ENCODE measurements around the gene GTF2H1.
"Not testable (repeated sequence)": the region's sequence is repeated elsewhere in the genome, so short reads cannot be mapped to it uniquely, and the experiment has no call there.

GTF2H1 gene

DNA sequence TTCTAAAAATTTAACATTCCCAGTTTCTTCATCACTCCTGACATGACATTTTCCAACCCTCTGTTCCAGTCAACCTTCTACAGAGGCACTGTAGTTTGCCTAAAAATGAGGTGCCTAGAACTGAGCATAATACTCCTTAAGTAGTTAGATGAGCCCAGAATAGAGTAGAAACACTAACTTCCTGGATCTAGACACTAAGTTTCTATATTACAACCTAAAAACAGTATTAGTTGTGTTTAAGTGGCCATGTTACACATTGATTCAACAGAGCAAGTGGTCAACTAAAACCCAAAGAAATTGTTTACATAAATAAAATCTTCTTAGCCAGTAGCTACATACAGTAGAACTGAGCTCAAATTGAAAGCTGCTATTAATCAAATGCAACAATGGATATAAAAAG, 1.8 kb upstream of the GTF2H1 start:
- DNase-seq: no peak

DNA sequence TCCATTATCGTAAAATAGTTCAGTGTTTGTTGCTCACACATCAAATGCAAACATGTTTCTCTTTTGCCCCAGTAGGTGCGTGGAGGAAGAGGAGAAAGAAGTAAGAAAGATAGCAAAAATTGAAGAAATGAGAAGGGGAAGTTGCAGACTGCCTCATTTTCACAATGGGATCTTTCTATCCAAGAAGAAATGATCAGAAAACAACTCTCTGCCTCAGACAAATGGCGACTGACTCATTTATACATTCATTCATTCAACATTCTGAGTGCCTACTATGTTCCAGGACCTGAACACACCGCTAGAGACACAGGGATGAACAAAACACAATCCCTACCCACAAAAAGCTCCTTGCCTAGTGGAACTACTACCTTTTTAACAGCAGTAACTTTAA, 794 bp upstream of the GTF2H1 start:
- no peak for DNase-seq

DNA sequence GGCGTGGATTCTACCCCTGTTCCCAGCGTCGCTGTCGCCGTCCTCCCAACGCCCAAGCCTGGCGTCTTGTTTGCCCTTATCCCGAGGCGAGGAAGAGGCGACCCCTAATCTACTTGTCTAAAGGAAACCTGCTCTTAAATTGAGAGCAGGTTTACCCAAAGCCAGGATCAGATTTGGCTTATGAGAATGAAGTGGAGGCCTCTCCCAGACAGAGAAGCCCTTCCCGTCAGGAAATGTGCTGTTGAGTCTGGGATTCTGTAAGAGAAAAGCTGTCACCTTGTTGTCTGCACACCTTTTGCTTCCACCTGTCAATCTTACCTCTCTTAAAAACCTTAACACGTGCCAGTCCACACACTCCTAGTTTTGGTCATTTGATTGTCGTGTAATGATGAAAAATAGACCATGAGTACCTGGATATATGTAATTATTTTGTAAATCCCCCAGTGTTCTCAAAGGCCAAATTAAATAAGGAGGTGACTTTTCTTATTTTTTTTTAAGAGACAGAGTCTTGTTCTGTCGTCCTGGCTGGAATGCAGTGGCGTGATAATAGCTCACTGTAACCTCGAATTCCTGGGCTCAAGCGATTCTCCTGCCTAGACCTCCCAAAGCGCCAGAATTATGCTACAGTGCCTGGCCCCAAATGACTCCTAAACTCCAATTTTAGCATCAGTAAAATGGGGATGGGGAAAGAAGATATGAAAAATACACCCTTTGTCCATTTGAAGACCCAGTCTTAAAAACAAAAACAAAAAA, 627 bp downstream of the GTF2H1 start:
- DNase-seq: no peak

DNA sequence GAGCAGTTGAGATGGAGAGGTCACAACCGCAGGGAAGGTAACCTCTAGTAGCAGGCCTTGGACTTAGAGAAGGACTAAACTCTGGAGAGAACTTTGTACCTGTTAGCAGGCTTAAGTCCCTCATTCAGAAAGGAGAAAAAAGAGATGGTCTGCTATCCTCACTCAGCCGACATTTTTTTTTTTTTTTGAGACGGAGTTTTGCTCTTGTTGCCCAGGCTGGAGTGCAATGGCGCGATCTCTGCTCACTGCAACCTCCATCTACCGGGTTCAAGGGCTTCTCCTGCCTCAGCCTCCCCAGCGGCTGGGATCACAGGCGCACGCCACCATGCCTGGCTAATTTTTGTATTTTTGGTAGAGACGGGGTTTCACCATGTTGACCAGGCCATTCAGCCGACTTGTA, 1.5 kb downstream of the GTF2H1 start:
- DNase-seq: not testable (repeated sequence)

DNA sequence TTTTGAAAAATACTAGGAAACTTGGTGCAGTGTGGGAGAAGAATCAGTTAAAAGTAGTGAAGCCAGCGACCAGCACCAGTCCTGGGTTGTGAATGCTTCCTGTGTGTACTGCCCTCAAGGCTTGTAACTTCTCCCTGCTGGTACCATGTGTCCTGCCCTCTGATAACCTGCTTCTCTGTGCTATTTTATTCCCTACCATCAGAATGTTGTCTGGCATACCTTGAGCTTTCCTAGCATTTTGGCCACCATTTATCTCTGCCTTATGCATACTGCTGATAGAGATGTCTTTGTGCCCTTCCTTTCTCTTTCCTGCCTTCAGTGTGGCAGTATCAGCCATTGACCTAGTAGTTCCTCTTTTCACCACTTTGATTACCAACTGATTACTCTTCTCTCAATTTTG, 2.0 kb downstream of the GTF2H1 start:
- no peak for DNase-seq

DNA sequence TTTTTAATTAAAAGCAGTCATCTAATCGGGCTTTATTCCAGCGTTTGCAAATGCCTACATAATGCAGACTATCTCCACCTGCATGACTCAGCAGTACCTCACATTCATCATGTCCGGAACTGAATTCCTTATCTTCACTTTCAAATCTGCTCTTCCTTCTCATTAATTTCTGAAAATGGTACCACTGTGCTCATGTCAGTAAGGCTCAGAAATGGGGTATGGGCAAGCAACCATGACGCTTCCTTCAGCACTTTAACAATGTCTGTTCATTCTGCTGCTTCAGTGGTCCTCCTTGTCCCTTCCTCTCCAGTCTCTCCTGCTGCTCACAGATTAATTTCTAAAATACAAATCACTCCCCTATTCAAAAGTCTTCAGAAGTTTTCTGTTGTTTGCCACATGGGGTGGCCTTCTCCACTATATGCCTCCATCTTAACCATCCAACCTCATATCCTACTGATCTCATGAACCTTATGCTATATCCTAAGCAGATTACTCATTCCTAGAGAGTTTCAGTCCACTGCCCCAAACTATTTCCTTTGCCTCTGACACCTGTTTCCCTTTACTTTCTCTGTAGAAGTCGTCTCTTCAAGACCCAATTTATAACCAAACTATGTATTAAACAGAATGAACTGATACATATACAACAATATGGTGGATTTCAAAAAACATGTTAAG, 7.0 kb downstream of the GTF2H1 start:
- DNase-seq: no peak

DNA sequence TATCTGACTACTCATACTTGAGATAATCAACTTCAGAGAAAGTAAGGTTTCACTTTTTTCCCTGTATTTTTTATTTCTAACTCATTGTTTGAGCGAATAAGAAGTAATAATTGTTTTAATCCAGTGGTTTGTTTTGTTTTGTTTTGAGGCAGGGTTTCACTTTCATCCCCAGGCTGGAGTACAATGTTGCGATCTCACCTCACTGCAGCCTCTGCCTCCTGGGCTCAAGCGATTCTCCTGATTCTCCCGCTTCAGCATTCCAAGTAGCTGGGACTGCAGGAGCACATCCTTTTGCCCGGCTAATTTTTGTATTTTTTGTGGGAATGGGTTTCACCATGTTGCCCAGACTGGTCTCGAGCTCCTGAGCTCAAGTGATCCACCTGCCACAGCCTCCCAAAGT, 8.6 kb downstream of the GTF2H1 start:
- no peak for DNase-seq

DNA sequence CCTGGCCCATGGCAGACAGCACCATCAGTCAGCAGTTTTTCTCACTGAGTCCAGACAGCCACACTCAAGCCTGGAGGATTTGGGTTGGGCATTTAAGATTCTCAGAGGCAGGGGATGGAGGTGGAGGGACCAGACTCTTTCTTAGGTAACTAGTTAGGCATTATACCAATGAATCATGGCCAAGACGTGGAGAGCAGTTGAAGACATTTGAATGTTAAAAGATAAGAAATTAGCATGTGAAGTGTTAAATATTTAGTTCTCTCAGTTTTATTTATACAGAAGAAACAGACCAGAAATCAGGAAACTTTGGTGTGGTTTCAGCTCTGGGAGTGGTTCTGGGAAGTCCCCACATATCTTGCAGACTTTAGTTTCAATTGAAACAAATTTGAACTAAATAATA, 9.9 kb downstream of the GTF2H1 start:
- no peak for DNase-seq

DNA sequence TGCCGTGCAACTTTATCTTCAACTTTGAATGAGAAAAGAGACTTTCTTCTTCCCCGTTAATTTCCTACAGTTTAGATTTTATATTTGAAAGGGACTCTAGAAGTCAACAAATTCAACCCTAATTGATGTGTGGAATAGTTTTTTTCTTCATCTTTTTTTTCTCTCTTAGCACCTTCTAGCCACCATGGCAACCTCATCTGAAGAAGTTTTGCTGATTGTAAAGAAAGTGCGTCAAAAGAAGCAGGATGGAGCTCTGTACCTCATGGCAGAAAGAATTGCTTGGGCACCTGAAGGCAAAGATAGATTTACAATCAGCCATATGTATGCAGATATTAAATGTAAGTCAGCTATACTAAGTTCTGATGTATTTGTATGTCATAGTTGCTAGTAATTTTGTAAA, 10.5 kb downstream of the GTF2H1 start:
- DNase-seq: no peak

DNA sequence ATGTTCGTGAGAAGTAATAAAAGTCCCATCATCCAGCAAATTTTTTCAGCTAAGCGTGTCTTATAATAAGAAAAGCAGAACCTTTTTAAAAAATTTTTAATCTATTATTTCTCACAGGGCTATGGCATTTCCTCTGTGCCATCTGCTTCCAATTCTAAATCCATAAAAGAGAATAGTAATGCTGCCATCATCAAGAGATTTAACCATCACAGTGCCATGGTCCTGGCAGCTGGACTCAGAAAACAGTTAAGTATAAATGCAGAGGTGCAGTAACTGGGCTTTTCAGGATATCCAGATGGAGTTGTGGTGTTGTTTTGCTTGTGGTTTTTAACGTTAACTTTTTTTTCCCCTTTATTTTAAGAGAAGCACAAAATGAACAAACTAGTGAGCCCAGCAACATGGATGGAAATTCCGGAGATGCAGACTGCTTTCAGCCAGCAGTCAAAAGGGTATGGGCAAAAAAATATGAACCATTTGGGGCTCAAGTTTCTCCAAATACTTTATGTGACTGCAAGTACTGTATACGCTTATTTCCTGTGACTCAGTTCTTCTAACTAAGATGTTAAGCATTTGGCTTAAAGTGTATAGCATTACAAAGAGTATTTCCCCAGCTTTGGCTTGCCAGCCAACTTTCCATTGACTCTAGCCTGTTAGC, 25.2 kb downstream of the GTF2H1 start:
- no peak for DNase-seq

DNA sequence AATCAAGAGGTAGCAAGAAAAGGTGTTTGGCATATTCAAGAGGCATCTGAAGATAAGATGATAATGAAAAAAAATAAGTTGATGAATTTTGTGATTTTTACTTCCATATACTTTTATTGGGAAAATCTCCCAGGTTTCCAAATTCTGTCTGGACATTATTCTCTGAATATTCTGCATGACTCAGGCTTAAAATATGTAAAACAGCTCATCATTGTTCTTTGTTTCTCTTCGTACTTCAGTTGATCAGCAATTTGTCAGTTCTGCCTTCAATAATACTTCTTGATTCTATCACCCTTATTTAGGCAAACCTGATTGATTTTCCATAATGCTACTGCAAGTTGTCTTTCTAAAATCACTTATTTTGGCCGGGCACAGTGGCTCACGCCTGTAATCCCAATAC, 30.2 kb downstream of the GTF2H1 start:
- no peak for DNase-seq

DNA sequence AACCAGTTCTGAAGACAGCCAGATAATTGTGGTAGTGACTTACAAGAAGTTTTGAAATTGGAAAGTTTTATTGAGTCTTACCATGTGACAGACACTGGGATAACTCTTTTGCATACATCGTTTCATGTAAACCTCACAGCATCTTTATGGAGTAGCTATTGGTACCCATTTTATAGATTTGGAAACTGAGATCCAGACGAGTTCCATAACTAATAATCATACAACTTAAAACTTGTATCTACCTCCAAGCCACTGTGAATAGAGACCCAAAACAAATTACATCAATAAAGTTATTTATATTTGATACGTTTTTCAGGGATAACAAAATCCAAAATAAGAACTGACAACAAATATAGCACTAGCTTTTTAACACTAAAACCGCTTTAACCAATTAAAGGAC, 36.3 kb downstream of the GTF2H1 start:
- DNase-seq: no peak

DNA sequence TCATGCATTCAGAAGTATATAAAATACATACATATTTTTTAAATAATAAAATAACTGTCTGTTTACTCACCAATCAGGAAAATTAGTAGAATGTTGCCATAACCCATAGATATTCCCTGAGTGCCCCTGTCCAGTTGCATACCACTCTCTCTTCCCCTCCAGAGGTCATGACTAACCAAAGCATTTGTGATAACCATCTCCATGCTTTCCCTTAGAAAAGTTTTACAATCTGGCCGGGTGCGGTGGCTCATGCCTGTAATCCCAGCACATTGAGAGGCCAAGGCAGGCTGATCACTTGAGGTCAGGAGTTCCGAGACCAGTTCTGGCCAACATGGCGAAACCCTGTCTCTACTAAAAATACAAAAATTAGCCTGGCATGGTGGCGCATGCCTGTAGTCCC, 38.8 kb downstream of the GTF2H1 start:
- DNase-seq: no peak

DNA sequence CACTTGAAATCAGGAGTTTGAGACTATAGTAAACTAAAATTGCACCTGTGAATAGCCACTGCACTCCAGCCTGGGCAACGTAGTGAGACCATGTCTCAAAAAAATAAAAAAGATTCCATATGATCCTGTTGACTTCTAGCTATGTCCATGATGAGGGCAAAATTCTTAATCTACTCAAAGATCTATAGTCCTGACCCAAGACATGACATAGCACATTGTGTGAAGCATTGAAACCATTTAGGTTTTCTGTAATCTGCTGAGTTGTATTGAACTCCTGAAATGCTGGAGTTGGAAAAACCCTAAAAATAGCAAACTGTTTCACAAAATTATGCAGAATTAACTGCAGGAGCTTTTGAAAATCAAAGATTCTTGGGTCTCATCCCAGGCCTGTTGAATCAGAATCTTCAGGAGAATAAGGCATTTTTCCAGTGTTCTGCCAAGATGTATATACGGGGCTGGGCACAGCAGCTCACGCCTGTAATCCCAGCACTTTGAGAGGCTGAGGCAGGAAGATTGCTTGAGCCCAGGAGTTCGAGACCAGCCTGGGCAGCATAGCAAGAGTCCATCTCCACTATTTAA, 42.2 kb downstream of the GTF2H1 start:
- no peak for DNase-seq

DNA sequence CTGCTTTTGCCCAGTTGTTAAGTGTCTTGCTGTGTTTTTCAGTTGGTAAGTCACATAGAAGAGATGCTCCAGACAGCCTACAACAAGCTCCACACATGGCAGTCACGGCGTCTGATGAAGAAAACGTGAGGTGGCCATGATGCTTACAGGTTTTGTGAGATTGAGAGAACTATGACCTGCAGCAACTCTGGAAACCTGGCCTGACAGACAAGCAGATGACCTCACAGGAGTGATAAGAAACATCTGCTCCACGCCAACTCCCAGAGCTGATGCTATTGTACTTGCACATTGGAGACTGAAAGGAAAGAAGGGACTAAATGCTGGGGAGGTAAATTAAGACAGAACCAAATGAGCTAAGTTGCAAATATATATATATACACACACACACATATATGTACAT, 43.4 kb downstream of the GTF2H1 start:
- no peak for DNase-seq

DNA sequence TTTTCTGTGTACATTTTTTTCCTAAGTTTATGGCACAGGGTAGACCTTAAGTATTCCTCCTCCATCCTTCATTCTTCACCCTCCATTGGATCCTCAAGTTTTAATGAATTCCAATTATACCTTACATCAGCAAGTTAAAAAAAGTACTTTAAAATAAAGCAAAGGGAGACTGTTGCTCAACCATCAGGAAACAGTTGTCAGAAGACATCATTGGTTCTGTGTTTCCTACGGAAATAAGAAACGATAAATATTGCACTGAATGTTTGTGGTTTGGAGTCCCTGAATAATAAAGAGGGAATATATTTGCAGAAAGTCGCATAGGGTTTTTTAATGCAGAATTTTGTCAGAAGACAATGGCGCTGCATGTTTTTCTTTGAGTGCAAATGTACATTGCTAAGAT, 43.9 kb downstream of the GTF2H1 start:
- DNase-seq: no peak

DNA sequence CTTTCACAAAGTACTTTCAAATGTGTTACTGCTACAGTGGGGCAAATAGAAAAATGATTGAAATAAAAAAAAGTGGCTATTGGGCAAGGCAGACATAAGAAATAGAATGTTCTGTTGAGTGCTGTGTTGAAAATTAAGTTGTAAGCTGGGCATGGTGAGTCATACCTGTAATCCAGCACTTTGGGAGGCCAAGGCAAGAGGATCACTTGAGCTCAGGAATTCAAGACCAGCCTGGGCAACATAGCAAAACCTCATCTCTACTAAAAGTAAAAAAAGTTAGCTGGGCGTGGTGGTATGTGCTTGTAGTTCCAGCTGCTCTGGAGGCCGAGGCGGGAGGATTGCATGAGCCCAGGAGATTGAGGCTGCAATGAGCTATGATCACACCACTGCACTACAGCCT, 45.1 kb downstream of the GTF2H1 start:
- DNase-seq: no peak

DNA sequence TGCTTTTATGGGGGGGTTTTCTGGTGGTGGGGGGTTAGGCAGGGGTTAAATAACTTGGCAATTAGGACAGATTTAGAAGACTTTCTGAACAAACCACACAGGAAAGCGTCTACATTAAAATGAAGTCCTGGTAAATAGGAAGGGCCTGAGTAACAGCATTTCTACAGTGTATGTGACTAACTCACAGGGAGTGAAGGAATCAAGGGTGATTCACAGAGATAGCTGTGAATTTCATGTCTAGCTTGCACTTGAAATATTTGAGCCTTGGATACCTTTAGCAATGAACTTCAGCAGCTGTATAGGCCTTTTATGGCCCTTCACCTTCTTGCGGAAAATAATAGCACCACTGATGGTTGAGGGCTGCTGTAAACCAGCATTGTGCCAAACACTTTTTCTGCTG, 45.9 kb downstream of the GTF2H1 start:
- no peak for DNase-seq

DNA sequence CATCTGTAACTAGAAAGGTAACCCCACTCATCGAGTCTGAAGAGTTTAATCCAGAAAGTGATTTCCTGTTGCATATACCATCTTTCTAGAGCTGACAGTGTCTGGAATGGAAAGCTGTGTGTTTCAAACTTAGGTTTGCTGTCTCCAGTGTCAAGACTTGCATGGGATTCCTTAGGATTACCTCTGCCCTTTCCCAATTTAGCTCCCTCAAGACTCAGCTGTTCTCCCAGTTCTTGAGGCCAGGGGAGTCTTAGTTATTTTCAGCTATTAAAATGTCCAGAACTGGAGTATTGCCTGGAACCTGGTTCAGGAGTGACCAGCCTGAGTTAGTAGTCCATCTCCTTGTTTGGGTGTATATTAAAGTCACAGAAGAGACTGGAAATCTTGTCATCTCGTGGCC, 47.0 kb downstream of the GTF2H1 start:
- DNase-seq: no peak

DNA sequence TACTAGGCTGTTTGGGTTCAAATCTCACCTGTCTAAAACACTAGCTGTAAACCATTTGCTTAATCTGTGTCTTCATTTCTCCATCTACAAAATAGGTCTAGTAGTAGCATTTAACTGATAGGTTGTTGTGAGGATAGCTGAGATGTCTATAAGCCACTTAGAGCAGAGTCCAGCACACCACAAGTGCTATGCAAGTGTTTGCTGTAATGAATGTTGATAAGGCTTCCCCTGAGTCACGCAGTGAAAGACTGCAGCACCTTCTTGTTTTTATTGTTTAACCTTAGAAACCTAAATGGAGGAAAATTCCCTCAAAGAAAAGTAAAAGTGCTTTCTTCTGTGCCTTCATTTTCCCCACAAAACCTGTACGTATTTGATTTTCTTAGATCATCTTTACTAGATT, 48.9 kb downstream of the GTF2H1 start:
- no peak for DNase-seq

DNA sequence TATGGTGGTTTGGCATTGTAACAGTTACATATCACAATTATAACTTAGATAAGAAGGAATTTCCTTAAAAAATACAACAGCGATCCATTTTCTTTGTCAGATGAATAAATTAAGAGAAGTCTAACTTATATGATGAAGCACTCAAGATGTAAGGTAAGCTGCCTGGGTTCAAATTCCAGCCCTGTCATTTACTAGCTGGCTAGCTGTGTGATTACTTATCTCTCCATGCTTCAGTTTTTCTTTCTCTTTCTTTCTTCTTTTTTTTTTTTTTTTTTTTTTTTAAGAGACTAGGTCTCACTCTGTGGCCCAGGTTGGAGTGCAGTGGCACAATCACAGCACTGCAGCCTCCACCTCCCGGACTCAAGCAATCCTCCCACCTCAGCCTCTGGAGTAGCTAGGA, 49.8 kb downstream of the GTF2H1 start:
- no peak for DNase-seq

DNA sequence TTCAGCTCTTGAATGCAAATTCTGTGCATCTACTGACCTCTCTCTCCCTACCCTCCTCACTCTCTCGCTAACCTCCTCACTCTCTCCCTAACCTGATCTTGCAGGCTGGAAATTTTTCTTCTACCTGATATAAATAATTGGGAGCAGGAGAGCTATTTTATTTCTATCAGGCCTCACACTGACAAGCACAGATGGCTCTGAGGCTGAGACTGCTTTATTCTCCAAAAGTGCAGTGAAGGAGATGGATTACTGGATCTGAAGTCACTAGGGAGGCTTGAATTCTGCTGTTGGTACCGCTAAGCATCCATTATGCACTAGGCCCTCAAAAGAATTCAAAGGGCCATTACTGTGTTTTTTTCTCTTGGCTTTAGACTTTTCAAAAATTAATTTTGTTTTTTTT, 52.6 kb downstream of the GTF2H1 start:
- no peak for DNase-seq

DNA sequence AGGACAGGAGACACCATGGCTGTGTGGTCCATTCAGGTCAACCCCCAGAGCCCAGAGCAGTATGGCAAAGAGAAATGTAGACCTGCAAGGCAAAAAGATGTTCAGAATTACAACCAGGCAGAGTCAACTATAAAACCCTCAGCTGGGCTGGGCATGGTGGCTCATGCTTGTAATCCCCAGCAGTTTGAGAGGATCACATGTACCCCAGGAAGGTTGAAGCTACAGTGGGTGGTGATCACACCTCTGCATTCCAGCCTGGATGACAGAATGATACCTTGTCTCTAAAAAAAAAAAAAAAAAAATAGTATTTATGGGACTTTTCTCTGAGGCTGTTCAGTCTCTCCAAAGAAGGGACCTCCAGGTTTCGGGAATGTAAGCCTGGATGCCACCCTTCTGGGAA, 53.6 kb downstream of the GTF2H1 start:
- no peak for DNase-seq

DNA sequence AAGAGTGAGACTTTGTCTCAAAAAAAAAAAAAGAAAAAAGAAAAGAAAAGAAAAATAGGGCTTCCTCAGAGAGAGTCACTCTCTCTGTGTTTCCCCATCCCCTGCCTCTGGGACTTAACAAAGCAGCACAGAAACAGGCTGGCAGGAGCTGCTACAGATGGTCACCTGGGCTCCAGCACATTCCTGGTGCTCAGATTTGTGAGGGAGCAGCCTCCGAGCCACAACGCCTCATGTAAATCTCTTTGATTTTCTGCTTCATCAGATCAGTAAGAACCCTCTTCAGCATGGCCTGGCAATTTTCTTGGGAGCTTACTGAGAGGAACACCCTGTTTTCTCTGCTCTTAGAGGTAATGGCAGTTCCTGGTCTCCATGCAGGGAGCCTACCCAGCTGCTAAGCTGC, 56.8 kb downstream of the GTF2H1 start:
- no peak for DNase-seq

Data from activated CD4-positive, alpha-beta T cell treated with anti-CD3 and anti-CD28 coated beads, Interleukin-2, amount 50 U/mL, for 4 hours (primary cell).